GM18520 (cell line): ENCODE measurements around the gene DFFB.
"Not testable (repeated sequence)": the region's sequence is repeated elsewhere in the genome, so short reads cannot be mapped to it uniquely, and the experiment has no call there.

Source experiments
- ATAC-seq: cut with Tn5 transposase; IDR thresholded peaks from one replicate; pipeline ENCODE4 v1.9.1; 2021; ENCODE audit not compliant: unreplicated experiment

Gene DFFB

GRCh38 chr1:3856923-3857790 lies at the start of gene DFFB, which contains the start of gene CEP104:
Gene DFFB, plus strand, starts transcription at chr1:3857476. Its CDS starts 128 bp downstream, at chr1:3857604.
Gene CEP104, minus strand, starts transcription at chr1:3857211. Its CDS starts 4,804 bp downstream, at chr1:3852407.
- peak; percentile 95 for ATAC-seq

GRCh38 chr1:3807769-3808168 lies 49.5 kb upstream of the DFFB start:
- ATAC-seq, result no peak

GRCh38 chr1:3809680-3810079 lies 47.6 kb upstream of the DFFB start:
- no peak for ATAC-seq

GRCh38 chr1:3810149-3810761 lies 47.0 kb upstream of the DFFB start:
- not testable (repeated sequence) for ATAC-seq

- ATAC-seq, result no peak
Measured at GRCh38 chr1:3811595-3811911, 45.7 kb upstream of the DFFB start.

GRCh38 chr1:3814065-3814464 lies 43.2 kb upstream of the DFFB start:
- ATAC-seq, result no peak

- ATAC-seq, result no peak
Measured at GRCh38 chr1:3814771-3815561, 42.3 kb upstream of the DFFB start.

- ATAC-seq, result no peak
Measured at GRCh38 chr1:3816331-3817137, 40.7 kb upstream of the DFFB start.

- no peak for ATAC-seq
Measured at GRCh38 chr1:3817138-3817740, 40.0 kb upstream of the DFFB start.

- ATAC-seq, result no peak
Measured at GRCh38 chr1:3817821-3818597, 39.3 kb upstream of the DFFB start.

GRCh38 chr1:3819771-3820200 lies 37.5 kb upstream of the DFFB start:
- no peak for ATAC-seq

- no peak for ATAC-seq
Measured at GRCh38 chr1:3820316-3820715, 37.0 kb upstream of the DFFB start.

- no peak for ATAC-seq
Measured at GRCh38 chr1:3821004-3821403, 36.3 kb upstream of the DFFB start.

GRCh38 chr1:3821447-3821846 lies 35.8 kb upstream of the DFFB start:
- no peak for ATAC-seq

- ATAC-seq, result no peak
Measured at GRCh38 chr1:3821908-3822307, 35.4 kb upstream of the DFFB start.

- no peak for ATAC-seq
Measured at GRCh38 chr1:3822421-3822820, 34.9 kb upstream of the DFFB start.

- no peak for ATAC-seq
Measured at GRCh38 chr1:3824650-3825049, 32.6 kb upstream of the DFFB start.

GRCh38 chr1:3825356-3825755 lies 31.9 kb upstream of the DFFB start:
- ATAC-seq, result no peak

GRCh38 chr1:3827813-3828307 lies 29.4 kb upstream of the DFFB start:
- no peak for ATAC-seq
